HUES6 (cell line): ENCODE measurements around the gene MSANTD3.
A peak's percentile ranks its signal among the peaks of the same experiment; 100 is the strongest.

ENCODE experiments used
- H3K27ac ChIP-seq: 2 replicates; pipeline ENCODE4 v1.7.0; 2013; ENCODE audit warnings: low read depth, mild to moderate bottlenecking, low read length, inconsistent platforms
- H3K27me3 ChIP-seq: 2 replicates; pipeline ENCODE4 v1.6.1; 2013; ENCODE audit warnings: low read length; ENCODE audit not compliant: control insufficient read depth, insufficient read depth
- H3K36me3 ChIP-seq: 2 replicates; pipeline ENCODE4 v1.6.1; 2013; ENCODE audit warnings: low read length; ENCODE audit not compliant: control insufficient read depth, insufficient read depth
- H3K4me1 ChIP-seq: 2 replicates; pipeline ENCODE4 v1.6.1; 2013; ENCODE audit warnings: low read length; ENCODE audit not compliant: control insufficient read depth, insufficient read depth
- H3K4me3 ChIP-seq: 2 replicates; pipeline ENCODE4 v1.5.1; 2013; ENCODE audit warnings: low read depth, low read length
- H3K9ac ChIP-seq: one replicate; pipeline ENCODE4 v1.6.1; 2013; ENCODE audit warnings: mild to moderate bottlenecking, low read length
- H3K9me3 ChIP-seq: 2 replicates; pipeline ENCODE4 v1.6.1; 2013; ENCODE audit warnings: low read depth, low read length; ENCODE audit not compliant: control insufficient read depth, insufficient read depth

Gene MSANTD3

GRCh38 chr9:100466829-100467221, 39.9 kb downstream of the MSANTD3 start:
- H3K9ac ChIP-seq, result no peak overlapping the region
- H3K9me3 ChIP-seq, result no peaks in the 10 kb centered on the region
- H3K27me3 ChIP-seq, result no peaks in the 10 kb centered on the region
- no peak overlapping the region for H3K4me3 ChIP-seq
- H3K36me3 ChIP-seq, result no peaks in the 10 kb centered on the region
- peaks cover 9% of the 10 kb centered on the region for H3K4me1 ChIP-seq
- no peak overlapping the region for H3K27ac ChIP-seq

GRCh38 chr9:100468041-100468440, 41.1 kb downstream of the MSANTD3 start:
- Histone ChIP-seq H3K4me3 (no peak overlapping the region), H3K27me3 (no peaks in the 10 kb centered on the region), H3K4me1 (peaks cover 8% of the 10 kb centered on the region; the same call in 1 of the 2 replicates), H3K27ac (no peak overlapping the region), H3K36me3 (no peaks in the 10 kb centered on the region), H3K9ac (no peak overlapping the region), H3K9me3 (no peaks in the 10 kb centered on the region)

- Histone ChIP-seq H3K36me3 (no peaks in the 10 kb centered on the region), H3K4me1 (peaks cover 20% of the 10 kb centered on the region), H3K27me3 (no peaks in the 10 kb centered on the region), H3K27ac (no peak overlapping the region), H3K9ac (no peak overlapping the region), H3K9me3 (no peaks in the 10 kb centered on the region), H3K4me3 (peak overlapping the region; percentile 95)
These were observed 45.3 kb downstream of the MSANTD3 start for GRCh38 chr9:100472268-100472667.

GRCh38 chr9:100472788-100473275, 45.9 kb downstream of the MSANTD3 start, which contains the start of gene TMEFF1:
Gene TMEFF1, plus strand, starts transcription at chr9:100473149. Its CDS starts 396 bp downstream, at chr9:100473545.
- Histone ChIP-seq H3K4me1 (peaks cover 20% of the 10 kb centered on the region), H3K27me3 (no peaks in the 10 kb centered on the region), H3K27ac (peak within 1 kb of the TSS; percentile 59), H3K36me3 (no peaks in the 10 kb centered on the region), H3K9me3 (no peaks in the 10 kb centered on the region), H3K4me3 (peak within 1 kb of the TSS; percentile 95), H3K9ac (peak within 1 kb of the TSS; percentile 86)

- Histone ChIP-seq H3K9me3 (no peaks in the 10 kb centered on the region), H3K4me1 (peaks cover 20% of the 10 kb centered on the region), H3K27ac (peak overlapping the region; percentile 59), H3K27me3 (no peaks in the 10 kb centered on the region), H3K9ac (peak overlapping the region; percentile 86), H3K4me3 (peak overlapping the region; percentile 95), H3K36me3 (no peaks in the 10 kb centered on the region)
These were observed 46.5 kb downstream of the MSANTD3 start for GRCh38 chr9:100473276-100474081.

GRCh38 chr9:100474082-100474923, 47.4 kb downstream of the MSANTD3 start:
- Histone ChIP-seq H3K4me3 (peak overlapping the region; percentile 95), H3K4me1 (peaks cover 20% of the 10 kb centered on the region), H3K9me3 (no peaks in the 10 kb centered on the region), H3K9ac (peak overlapping the region; percentile 86), H3K36me3 (no peaks in the 10 kb centered on the region), H3K27ac (no peak overlapping the region), H3K27me3 (no peaks in the 10 kb centered on the region)

- H3K27ac ChIP-seq, result no peak overlapping the region
These were observed 48.0 kb downstream of the MSANTD3 start for GRCh38 chr9:100474924-100475276.

GRCh38 chr9:100477241-100477640, 50.3 kb downstream of the MSANTD3 start:
- no peaks in the 10 kb centered on the region for H3K27me3 ChIP-seq
- H3K9me3 ChIP-seq, result 0 out of 2 replicates have a peak, but pooled peaks cover 3% of the 10 kb centered on the region
- no peak overlapping the region for H3K4me3 ChIP-seq
- H3K9ac ChIP-seq, result no peak overlapping the region
- no peak overlapping the region for H3K27ac ChIP-seq
- H3K36me3 ChIP-seq, result peaks cover 4% of the 10 kb centered on the region; the same call in 1 of the 2 replicates
- peaks cover 16% of the 10 kb centered on the region for H3K4me1 ChIP-seq

More at GRCh38 chr9:100474924-100475276, 48.0 kb downstream of the MSANTD3 start:
- Histone ChIP-seq H3K9ac (peak overlapping the region; percentile 86), H3K9me3 (0 out of 2 replicates have a peak, but pooled peaks cover 3% of the 10 kb centered on the region), H3K4me1 (peaks cover 20% of the 10 kb centered on the region), H3K36me3 (peaks cover 4% of the 10 kb centered on the region; the same call in 1 of the 2 replicates), H3K27me3 (no peaks in the 10 kb centered on the region), H3K4me3 (peak overlapping the region; percentile 95)

GRCh38 chr9:100478192-100478591, 51.2 kb downstream of the MSANTD3 start:
- Histone ChIP-seq H3K4me3 (no peak overlapping the region), H3K36me3 (peaks cover 4% of the 10 kb centered on the region; the same call in 1 of the 2 replicates), H3K4me1 (peaks cover 12% of the 10 kb centered on the region), H3K27ac (no peak overlapping the region), H3K9ac (no peak overlapping the region), H3K27me3 (no peaks in the 10 kb centered on the region), H3K9me3 (0 out of 2 replicates have a peak, but pooled peaks cover 3% of the 10 kb centered on the region)

GRCh38 chr9:100479820-100480219, 52.9 kb downstream of the MSANTD3 start:
- Histone ChIP-seq H3K9me3 (0 out of 2 replicates have a peak, but pooled peaks cover 3% of the 10 kb centered on the region), H3K4me3 (no peak overlapping the region), H3K9ac (no peak overlapping the region), H3K36me3 (peaks cover 4% of the 10 kb centered on the region; the same call in 1 of the 2 replicates), H3K4me1 (peaks cover 10% of the 10 kb centered on the region), H3K27me3 (no peaks in the 10 kb centered on the region), H3K27ac (no peak overlapping the region)
